GM19395 (cell line): ENCODE measurements around the gene EFEMP1.

Experiments used
- ATAC-seq: cut with Tn5 transposase; IDR thresholded peaks from one replicate; pipeline ENCODE4 v1.9.1; 2021; ENCODE audit warnings: mild to moderate bottlenecking, moderate library complexity; ENCODE audit not compliant: unreplicated experiment

Gene EFEMP1

DNA sequence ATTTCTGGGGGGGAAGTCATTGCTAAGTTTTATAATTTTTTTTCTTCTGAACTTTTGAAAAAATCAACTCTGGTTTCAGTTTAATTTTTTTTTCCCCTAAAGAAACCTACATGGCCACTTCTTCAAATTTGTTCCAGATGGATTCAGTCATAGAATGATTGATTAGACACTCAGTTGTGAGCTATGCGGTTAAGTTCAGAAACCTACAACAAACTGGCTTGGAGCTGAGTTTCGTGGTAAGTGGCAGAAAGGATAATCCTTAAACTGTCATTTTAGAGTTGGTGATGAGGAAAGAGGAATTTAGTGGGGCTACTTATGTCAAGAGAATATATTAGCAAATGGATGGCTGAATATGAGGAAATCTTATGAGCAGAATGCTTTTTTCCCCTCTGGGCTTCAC is 23.7 kb downstream of the EFEMP1 start:
- ATAC-seq: no peak

DNA sequence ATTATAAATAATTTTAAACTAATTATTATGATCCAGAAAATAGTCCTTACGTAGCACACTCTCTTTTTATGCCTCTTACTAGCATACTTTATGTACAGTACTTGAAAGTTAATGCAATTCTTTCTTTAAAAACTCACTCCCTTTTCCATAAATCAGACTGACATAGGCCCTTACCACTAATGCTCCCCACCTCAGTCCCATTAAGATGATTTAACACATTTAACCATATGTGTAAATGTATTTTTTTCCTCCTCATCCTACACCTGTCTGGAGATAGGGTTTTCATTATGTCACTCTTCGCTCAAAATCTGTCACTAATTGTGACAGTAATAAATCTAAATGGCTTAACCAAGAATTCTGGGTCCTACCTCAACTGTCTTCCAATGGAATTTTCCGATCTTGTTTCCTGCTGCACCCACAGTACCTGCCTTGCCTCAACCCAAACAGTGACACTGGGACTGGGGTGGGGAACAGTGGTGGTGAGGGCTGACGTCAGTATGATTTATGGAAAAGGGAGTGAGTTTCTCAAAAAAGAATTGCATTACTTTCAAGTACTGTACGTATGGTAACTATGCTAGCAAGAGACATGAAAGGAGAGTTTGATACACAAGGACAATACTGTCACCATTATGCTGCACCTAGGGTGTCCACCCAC is 25.1 kb downstream of the EFEMP1 start:
- no peak for ATAC-seq

DNA sequence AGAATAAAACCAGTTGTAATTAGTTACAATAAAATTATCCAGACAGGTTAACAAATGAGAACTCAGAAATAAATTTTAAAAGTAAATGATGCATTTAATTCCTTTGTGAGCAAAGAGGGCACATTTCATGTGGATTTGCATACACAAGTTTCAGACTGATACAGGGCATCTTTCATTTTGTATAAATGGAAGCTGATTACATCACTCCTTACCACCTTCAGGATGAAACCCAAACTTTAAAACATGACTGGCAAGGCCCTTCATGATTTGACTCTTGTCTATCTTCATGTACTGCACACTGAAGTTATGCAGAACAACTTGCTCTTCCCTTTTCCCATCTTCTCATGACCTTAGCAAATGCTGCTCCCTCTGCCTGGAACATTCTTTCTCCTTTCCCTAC is 26.9 kb downstream of the EFEMP1 start:
- ATAC-seq: no peak

DNA sequence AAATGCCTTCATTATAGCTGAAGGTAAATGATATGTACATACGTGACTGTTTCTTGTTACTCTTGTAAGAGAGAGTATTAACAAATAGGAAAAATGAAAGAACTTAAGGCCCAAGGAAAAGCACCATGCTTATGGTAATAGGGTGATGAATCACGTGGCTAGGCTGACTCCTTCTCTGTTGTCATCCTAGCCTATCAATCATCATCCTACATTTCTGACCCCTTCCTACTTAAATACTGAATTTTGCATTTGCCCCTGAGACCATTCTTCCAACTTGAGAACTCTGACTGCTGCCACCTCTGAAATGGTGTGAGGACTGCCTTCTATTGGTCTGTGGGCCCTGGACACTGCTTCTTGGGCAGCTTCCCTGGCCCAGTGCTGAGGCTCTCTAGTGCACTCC is 28.9 kb downstream of the EFEMP1 start:
- ATAC-seq: no peak

DNA sequence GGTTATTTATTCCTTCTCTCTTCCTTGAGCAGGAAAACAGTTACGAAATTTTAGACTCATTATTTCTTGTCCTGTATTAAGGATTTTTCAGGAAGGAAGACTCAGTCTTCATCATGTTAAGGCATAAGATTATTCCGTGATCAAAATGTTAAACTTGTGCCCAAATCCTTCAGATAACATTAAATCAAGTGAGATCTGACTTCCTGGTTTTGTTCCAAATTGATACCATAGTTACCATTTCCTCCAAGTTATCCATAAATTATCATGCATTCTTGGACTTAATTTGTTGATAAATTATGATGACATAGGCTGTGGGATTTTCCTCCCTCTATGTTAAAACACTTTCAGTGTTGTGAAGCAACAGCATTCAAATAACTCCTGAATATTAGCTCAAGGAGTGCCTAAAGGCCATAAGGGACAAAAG is 31.9 kb downstream of the EFEMP1 start:
- ATAC-seq: no peak

DNA sequence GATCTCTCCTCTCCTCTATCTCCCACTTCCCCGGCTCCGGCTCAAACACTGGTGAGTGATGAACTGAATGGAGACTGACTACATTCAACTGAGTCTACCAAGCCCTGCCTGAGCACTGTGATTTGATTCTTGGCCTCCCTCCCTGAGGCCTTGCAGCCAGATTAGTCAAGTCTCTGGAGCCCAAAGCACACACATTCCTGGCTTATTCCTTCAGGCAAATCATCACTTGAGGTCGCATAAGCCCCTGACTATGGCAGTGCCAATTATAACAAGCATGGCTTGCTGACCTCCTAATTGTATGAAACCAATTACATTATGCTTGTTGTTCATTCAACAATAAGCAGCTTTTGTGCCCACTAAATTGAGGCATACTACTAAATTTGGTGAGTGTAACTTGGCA is 34.6 kb downstream of the EFEMP1 start:
- no peak for ATAC-seq

DNA sequence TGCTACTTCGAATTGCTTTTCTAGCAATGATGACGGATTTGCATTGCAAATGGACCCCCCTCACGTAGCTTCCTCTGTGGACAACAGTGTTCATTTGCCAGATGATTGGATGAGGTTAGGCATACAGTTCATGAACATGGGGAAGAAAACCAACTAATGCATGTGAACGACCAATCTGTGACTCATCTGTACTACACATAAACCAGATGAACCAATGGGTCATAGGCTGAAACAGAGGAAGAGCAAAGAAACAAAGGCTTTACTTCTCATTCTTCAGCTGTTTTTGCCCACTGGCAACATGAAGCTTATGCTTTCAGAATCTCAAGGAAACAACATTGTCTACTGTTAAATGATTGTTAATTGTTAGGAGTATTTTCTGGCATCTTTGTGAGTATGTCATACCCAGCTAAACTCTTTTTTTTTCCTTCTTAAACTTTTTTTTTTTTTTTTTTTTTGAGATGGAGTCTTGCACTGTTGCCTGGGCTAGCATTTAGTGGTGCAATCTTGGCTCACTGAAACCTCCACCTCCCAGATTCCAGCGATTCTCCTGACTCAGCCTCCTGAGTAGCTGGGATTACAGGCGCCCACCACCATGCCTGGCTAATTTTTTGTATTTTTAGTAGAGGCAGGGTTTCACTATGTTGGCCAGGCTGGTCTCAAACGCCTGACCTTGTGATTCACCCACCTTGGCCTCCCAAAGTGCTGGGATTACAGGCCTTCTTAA is 35.5 kb downstream of the EFEMP1 start:
- no peak for ATAC-seq

DNA sequence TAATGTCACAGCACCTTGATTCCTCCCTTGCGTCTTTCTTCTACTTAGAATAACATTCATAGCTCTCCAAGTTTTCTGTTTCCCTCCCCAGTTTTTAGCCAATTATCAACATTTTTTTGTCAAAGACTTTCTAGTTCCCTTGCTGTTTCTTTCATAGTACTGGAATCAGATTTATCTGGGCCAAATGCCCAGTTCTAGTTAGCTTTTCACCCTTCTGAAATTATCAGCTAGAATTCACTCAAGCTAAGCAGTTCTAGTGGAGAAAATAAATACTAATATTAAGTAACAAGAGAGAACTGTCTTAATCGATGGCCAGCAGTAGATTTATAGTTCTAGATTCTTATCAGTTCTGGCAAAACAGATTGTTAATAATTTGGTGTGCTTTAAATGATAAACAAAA is 36.2 kb downstream of the EFEMP1 start:
- no peak for ATAC-seq

DNA sequence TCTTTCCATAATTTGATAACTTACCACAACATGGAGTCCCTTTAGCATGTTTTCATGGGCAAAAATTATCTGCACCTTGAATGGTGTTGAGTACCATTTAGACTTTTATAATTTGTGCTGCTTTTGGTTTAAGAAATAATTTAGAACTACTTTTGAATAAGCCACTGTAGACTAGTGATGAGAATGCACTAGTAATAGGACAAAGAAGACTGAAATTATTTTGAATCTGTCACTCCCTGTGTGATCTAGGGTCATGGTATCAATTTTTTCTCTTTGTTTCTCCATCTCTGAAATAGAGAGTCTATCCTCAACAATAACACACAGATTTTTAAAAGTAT is 37.7 kb downstream of the EFEMP1 start:
- ATAC-seq: no peak

DNA sequence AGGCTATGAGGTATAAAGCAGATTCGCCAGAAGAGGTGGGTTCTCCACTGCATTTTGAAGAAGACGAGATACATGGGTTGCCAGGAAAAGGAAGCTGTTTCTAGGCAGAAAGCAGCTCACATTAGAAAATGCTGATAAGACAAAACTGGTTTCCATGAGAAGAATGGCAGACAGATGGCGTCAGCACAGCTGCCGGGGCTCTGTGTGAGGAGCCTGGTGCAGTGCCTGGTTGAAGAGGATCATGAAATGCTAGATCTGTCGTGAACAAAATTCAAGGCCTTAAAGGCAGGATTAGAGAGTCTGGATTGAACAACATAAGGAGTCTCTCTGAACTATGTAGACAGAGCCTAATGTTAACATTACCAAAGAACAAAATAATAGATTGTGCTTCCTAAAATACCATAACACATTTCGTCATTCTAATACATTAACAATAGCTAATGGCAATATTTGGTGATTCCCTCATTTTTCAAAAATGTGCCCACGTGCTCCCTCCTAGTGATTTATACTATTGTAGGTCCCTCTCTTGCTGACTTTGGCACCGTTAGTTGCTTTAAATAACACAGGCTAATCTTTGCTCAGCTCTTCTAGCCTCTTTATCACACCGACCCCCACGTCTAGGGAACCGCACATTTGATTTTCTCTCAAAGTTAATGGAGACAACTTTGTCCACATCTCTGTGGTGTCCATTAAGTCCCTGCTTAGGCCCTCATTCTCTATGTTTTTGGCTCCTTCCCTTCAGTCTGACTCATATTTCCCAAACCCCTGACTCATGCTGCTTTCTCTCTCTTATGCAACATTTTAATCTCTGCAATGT is 38.2 kb downstream of the EFEMP1 start:
- ATAC-seq: no peak

DNA sequence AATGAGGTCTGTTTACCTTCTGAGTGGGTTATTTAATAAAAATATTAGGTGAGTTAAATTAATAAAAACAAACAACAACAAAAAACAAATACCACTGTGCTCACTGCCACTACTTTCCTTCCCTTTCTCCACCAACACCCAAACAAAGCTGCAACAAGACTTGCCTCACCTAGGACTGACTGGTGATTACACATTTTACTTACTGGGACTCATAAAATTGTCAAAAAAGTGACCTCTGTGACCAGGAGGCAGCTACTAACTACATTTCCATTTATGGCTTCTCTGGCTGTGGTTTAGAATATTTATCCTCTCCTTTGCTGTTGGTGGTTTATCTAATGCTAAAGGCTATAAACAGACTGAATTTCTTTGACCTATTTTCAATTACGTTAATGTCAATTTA is 39.8 kb downstream of the EFEMP1 start:
- no peak for ATAC-seq

DNA sequence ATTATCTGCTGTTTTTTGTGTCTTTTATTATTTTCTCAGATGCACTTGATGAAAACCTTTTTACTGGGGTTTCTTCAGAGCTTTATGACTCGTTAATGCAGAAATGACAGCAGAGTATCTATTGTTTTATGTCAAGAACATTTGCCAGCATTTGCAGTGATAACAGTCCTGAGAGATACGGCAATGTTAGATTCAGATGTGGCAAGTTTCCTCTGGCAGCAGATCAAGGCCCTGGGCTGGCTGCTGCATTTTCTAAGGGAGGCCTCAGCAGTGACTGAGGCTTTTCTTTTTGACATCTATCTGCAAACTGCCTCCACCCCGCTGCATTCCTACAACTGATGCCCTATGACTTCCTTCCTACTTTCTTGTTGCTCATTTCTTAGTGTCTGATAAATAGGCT is 40.2 kb downstream of the EFEMP1 start:
- ATAC-seq: no peak

DNA sequence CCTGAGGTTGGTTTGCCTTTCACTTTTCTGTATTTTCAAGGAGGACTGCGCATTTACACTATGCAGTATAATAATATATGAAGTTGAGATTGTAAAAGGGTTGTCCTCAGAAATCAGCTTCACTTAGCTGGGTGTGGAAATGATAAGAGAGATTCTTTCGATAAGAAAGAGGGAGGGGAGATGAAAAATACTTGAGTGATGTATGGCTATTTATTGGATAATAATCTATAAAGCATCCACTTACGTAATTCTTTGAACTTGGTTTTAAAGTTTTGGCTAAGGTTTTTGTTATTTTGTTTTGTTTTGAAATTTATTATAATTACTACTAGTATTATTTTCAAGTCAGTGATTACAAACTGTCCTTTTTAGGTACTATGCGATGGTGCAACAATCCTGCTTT is 40.6 kb downstream of the EFEMP1 start:
- ATAC-seq: no peak

DNA sequence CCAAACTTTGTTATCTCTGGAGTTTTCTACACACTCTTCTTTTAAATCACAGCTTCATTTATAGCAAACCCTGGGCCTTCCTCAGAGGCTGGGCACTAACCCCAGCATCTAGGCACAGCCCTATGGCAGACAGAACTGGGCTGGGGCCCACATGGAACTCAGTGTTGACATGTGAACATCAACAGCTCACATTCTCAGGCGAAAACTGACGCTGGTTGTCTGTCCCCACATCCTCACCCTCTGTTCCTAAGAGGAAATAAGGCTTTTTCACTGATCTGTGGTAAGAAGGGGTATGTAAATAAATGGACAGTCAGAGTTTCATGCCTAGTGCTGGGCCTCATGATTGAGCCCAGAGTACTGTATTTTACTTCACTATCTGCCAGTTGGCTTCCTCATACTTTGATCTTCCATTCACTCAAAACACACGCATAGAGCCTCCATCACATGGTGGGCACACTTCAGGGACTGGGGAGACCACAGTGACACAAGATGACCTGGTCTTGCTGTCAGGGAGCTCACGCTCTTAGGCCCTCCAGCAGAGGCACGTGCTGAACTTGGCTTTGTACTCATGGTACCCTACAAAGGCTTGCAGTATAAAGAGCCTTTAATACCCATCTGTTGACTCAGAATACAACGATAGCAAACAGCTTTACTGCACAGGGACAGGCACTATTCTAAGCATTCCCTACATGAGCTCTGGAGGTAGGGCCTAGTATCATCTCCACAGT is 43.0 kb downstream of the EFEMP1 start:
- no peak for ATAC-seq

DNA sequence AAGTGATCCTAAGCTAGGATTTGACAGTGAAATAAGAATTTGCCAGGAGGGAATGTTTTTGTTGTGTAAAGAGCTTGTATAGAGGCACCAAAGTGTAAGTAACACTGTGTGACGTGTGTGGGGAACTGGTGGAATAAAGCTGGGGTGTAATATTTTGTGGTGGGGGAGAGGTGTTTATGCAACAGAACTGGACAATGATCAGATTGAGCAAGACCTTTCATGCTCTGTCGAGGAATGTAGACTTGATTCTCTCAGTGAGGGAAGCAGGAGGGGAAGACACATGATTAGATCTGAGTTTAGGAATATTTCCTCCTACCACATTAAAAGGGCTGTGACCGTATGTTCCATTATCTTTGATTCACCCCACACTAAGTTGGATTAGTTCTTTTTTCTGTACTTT is 43.6 kb downstream of the EFEMP1 start:
- ATAC-seq: no peak

DNA sequence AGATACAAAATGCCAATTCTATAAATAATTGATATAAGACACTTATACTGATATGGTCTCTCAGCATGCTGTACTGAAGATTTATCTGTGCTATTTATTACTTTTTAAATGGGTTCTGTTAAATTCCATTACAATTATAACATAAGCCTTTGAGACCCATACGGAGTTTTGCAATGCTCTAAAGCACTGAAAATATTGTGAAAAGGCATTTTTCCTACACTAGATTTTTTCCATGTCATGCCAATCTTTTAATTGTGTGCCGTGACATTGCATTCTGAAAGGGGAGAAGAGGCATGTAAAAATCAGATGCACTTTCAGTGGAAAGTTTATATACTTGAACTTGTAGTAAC is 46.5 kb downstream of the EFEMP1 start:
- ATAC-seq: no peak

DNA sequence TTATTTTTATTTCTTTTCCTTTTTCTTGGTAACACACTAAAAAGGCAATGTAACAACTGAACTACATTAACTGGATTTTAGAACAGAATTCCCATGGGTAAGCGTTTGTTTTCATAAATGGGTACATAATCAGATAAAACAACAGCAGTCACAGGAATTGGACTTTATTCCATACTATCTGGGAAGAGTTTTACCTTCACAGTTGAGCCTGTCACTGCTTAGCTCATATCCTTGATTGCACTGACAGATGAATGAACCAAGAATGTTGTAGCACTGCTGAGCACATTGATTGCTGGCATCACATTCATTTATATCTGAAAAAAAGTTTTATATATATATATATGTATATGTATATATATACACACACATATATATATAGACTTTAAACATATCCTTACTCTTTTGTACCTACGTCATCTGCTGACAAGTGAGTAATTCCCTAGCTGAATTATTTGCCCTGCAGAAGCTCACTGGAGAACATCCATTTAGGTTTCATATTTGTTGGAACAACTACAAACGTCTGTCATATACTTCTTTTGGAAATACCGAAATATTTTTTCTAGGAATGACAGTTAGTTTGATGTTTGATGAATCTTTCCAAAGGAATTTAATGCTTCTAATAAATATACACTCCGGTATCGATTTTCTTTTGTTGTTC is 47.0 kb downstream of the EFEMP1 start:
- ATAC-seq: no peak

DNA sequence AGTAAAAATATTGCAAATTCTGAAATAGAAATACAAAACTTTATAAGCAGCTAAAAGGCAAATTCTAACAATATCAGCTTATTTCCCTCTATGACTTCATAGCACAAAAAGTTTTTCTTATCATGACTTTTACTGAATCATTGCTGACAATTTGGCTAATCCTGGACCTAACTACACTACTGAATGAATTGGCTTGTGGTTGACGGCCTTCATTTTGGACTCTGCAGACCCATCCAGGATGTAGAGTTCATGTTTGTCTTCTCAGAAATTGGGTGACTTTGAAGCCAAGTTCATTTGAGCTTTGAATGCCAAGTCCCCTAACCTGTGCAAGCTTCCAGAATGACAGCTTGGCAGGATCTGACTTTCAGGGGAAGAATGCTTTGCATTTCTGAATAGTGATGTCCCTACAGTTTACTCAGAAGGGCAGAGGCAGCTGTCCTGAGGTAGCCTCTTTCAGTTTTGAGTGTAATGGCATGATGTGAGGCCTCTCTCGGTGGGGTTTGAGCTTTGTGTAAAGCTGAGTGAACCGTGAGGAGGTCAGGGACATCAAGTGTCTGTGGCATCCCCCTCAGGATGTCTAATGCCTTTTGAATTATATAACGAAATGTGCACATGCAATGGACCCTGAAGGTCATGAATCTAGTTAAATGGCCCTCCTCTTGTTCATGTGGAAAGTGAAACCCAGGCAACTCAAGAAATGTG is 48.0 kb downstream of the EFEMP1 start:
- ATAC-seq: peak; percentile 58

DNA sequence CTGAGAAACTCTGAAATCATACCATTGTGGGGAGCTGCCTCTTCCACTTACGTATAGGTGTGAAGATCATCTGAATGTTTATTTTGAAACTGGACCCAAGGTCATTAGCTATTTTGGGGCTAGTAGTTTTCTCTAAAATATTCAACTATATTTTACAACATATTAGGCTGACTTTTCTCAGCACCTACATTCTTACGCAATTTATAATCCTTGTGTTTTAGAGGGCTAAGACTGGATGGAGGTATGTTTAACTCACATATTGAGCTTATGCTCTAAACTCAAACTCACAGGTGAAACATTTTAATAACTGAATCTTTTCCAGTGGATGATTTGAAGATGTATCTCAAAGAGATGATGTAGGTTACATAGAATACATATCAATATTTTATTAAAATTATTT is 49.2 kb downstream of the EFEMP1 start:
- no peak for ATAC-seq

DNA sequence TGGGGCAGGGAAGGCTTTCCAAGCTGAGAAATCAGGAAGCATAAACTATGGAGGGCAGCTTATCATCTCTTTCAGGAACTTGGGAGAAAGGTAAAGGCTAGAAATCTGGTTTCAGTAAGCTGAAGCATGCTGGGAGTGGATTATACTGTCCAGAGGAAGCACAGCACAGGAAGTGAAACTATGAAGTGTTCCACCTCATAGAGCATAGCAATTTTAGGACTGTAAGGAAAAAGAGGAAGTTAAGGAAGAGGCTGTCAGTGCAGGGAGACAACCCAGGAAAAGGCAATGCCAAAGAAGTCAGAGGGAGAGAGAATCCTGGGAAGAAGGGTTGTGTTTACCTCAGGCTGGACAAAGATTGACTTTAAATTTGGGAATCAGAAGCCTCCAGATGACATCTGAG is 51.9 kb downstream of the EFEMP1 start:
- ATAC-seq: no peak
